Measurements from ENCODE around the gene SLC27A2. TPM values are rescaled to one million over a fixed set of nuclear protein-coding genes. Genes with fewer than 3 reads are reported as not detected.

SLC27A2 gene
- total and polyA plus RNA-seq, 4 donors: 80.2 to 504 (median 216) TPM

GRCh38 chr15:50280271-50280670 lies 98.3 kb downstream of the SLC27A2 start (continued):
- no peak for TF ChIP-seq YY1 (IDR thresholded peaks at IDR 0.05)
- TF ChIP-seq FOXA1 (IDR thresholded peaks at IDR 0.05): no peak
- TF ChIP-seq HNF4G (IDR thresholded peaks at IDR 0.05): no peak
- no peak for TF ChIP-seq SP1 (IDR thresholded peaks at IDR 0.05)
- TF ChIP-seq TAF1 (conservative IDR thresholded peaks at IDR 0.05): no peak
- TF ChIP-seq EGR1 (IDR thresholded peaks at IDR 0.05; ENCODE audit: low read depth in 2 of 2): no peak

GRCh38 chr15:50281427-50281826 lies 99.4 kb downstream of the SLC27A2 start:
- WGBS: 92% methylated on average over 5 of the region's 5 CpGs
- DNase-seq (ENCODE audit: low spot score): no peak
- no peaks in the 10 kb centered on the region for H3K27me3 ChIP-seq (ENCODE audit: control insufficient read depth in 4 of 4, insufficient read depth in 4 of 4, low read length in 3 of 4)
- no peak overlapping the region for H3K9ac ChIP-seq (ENCODE audit: low read depth in 1 of 2, low read length in 2 of 2)
- H3K36me3 ChIP-seq (ENCODE audit: control insufficient read depth in 4 of 4, insufficient read depth in 3 of 4, low read depth in 1 of 4, low read length in 3 of 4): peaks cover 0 to 5% (median 3%) of the 10 kb centered on the region in 4 donors
- no peaks in the 10 kb centered on the region for H3K9me3 ChIP-seq (ENCODE audit: control insufficient read depth in 4 of 4, low read length in 3 of 4)
- TF ChIP-seq FOXA2 (IDR thresholded peaks at IDR 0.05): no peak
- TF ChIP-seq SP1 (IDR thresholded peaks at IDR 0.05): no peak
- TF ChIP-seq FOXA1 (IDR thresholded peaks at IDR 0.05): no peak
- TF ChIP-seq RXRA (IDR thresholded peaks at IDR 0.05): no peak
- no peak for TF ChIP-seq YY1 (IDR thresholded peaks at IDR 0.05)
- TF ChIP-seq RAD21 (IDR thresholded peaks at IDR 0.05): no peak
- no peak for TF ChIP-seq CTCF (IDR thresholded peaks at IDR 0.05; ENCODE audit: low read depth, low read length, missing input control)
- TF ChIP-seq GABPA (IDR thresholded peaks at IDR 0.05 in 1 of 2, conservative IDR thresholded peaks at IDR 0.05 in 1 of 2): no peak
- TF ChIP-seq HNF4A (conservative IDR thresholded peaks at IDR 0.05): no peak
- no peak for TF ChIP-seq ZBTB33 (IDR thresholded peaks at IDR 0.05)
- TF ChIP-seq JUND (IDR thresholded peaks at IDR 0.05): no peak
- TF ChIP-seq, protein P1, sequence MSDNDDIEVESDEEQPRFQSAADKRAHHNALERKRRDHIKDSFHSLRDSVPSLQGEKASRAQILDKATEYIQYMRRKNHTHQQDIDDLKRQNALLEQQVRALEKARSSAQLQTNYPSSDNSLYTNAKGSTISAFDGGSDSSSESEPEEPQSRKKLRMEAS (IDR thresholded peaks at IDR 0.05): no peak
- no peak for TF ChIP-seq NR2F2 (IDR thresholded peaks at IDR 0.05)
- TF ChIP-seq, protein P2, sequence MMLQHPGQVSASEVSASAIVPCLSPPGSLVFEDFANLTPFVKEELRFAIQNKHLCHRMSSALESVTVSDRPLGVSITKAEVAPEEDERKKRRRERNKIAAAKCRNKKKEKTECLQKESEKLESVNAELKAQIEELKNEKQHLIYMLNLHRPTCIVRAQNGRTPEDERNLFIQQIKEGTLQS (IDR thresholded peaks at IDR 0.05): no peak
- TF ChIP-seq TAF1 (conservative IDR thresholded peaks at IDR 0.05): no peak
- TF ChIP-seq EGR1 (IDR thresholded peaks at IDR 0.05; ENCODE audit: low read depth in 2 of 2): no peak
- TF ChIP-seq REST (IDR thresholded peaks at IDR 0.05): no peak
- TF ChIP-seq HNF4G (IDR thresholded peaks at IDR 0.05): no peak
- no peak overlapping the region for H3K4me3 ChIP-seq (ENCODE audit: low read depth in 1 of 3, low read length in 3 of 3)
- no peaks in the 10 kb centered on the region for H3K4me1 ChIP-seq (ENCODE audit: control insufficient read depth in 4 of 4, insufficient read depth in 4 of 4, low read length in 3 of 4)
- no peak overlapping the region for H3K27ac ChIP-seq (ENCODE audit: low read depth in 1 of 2, low read length in 2 of 2)

Small RNAs within 50 kb of the gene (small RNA-seq; reads per million reads assigned to genes)
- not detected for gene RF00019

Other genes starting within 250 kb of the SLC27A2 start
- 10 to 100 TPM; 17.7 to 19.7 TPM for gene ATP8B4, start 63.0 kb upstream of the SLC27A2 start, total RNA-seq
- 1 to 10 TPM; 1.9 to 7.1 TPM for gene ATP8B4, start 63.0 kb upstream of the SLC27A2 start, polyA plus RNA-seq
- gene HDC, start 83.5 kb downstream of the SLC27A2 start, total RNA-seq: 1 to 10 TPM in 1 of 2 donors, under 1 TPM in 1; 0.42 to 3.0 TPM
- gene HDC, start 83.5 kb downstream of the SLC27A2 start, polyA plus RNA-seq: 1 to 10 TPM in 1 of 2 donors, under 1 TPM in 1; 0.07 to 1.1 TPM
- 10 to 100 TPM; 14.6 to 23.6 TPM for gene GABPB1, start 173.0 kb downstream of the SLC27A2 start, total RNA-seq
- 1 to 10 TPM; 4.4 to 5.0 TPM for gene GABPB1, start 173.0 kb downstream of the SLC27A2 start, polyA plus RNA-seq
- gene USP8, start 242.2 kb downstream of the SLC27A2 start, total RNA-seq: 10 to 100 TPM; 32.5 to 42.8 TPM
- 10 to 100 TPM; 20.4 to 32.5 TPM for gene USP8, start 242.2 kb downstream of the SLC27A2 start, polyA plus RNA-seq